ENCODE data around the gene POFUT2.

DNA sequence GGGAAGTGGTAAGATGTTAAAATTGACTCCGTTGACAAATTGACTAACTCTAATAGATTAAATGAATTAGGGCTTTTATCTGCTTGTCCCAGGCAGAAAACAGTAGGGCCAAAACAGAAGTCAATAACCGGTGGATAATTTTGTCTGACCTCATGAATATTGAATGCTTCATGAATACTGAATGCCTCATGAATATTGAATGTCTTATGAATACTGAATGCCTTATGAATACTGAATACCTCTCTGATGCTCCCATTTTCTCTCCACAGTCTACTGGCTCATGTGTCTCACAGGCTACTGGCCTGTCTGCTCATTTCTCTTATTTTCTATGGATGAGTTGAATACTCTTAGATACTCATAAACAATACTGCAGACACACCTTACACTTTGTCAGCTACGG lies 56.0 kb downstream of the POFUT2 start:
- TF ChIP-seq, protein P1, sequence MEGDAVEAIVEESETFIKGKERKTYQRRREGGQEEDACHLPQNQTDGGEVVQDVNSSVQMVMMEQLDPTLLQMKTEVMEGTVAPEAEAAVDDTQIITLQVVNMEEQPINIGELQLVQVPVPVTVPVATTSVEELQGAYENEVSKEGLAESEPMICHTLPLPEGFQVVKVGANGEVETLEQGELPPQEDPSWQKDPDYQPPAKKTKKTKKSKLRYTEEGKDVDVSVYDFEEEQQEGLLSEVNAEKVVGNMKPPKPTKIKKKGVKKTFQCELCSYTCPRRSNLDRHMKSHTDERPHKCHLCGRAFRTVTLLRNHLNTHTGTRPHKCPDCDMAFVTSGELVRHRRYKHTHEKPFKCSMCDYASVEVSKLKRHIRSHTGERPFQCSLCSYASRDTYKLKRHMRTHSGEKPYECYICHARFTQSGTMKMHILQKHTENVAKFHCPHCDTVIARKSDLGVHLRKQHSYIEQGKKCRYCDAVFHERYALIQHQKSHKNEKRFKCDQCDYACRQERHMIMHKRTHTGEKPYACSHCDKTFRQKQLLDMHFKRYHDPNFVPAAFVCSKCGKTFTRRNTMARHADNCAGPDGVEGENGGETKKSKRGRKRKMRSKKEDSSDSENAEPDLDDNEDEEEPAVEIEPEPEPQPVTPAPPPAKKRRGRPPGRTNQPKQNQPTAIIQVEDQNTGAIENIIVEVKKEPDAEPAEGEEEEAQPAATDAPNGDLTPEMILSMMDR (IDR thresholded peaks at IDR 0.05 in 8 of 11, conservative IDR thresholded peaks at IDR 0.05 in 3 of 11), result no peak
- no peak for TF ChIP-seq POLR2A (IDR thresholded peaks at IDR 0.05)
